ENCODE data around the gene BRAF.

GRCh38 chr7:140767418-140767817, 157.3 kb downstream of the BRAF start:
- no peak for TF ChIP-seq TOX (CRISPR knock-in tag; IDR thresholded peaks at IDR 0.05; ENCODE audit: borderline replicate concordance)
- TF ChIP-seq BACH2 (CRISPR knock-in tag; IDR thresholded peaks at IDR 0.05; ENCODE audit: borderline replicate concordance): no peak
- TF ChIP-seq POU6F1 (CRISPR knock-in tag; IDR thresholded peaks at IDR 0.05; ENCODE audit: borderline replicate concordance, low read depth): no peak
- no peak for TF ChIP-seq PATZ1 (CRISPR knock-in tag; IDR thresholded peaks at IDR 0.05; ENCODE audit: borderline replicate concordance)
